K562 (cell line): ENCODE data around the gene SIGMAR1. TPM values are rescaled to one million over a fixed set of nuclear protein-coding genes. Genes with fewer than 3 reads are reported as not detected.

Source experiments
- ATAC-seq: fragments of 200-7000 bp; cut with Tn5 transposase; 3 replicates; pipeline ENCODE4 v1.9.1; 2020; ENCODE audit warnings: moderate library complexity
- BruUV-seq: library from RNA; stranded (reverse); fragments of 400-500 nt; replicated peaks from 2 replicates; lab custom pipeline; 2021; lab: Mats Ljungman, UMichigan
- CTCF ChIA-PET: fragments of 300-600 bp; formaldehyde crosslinking; extraction: SDS; loops from one replicate; lab custom pipeline; 2021; ENCODE audit warnings: low intra/inter-chr PET ratio; lab: Yijun Ruan, JAX
- POLR2A ChIA-PET: fragments of 300-600, 350-650 bp; sonication (Branson Sonifier 250); formaldehyde crosslinking; extraction: SDS; loops from one replicate; lab custom pipeline; 2021; ENCODE audit warnings: antibody characterized with exemption, inconsistent platforms; lab: Yijun Ruan, JAX
- DNase-seq, 4 experiments: peaks; one replicate each; pipeline versions ENCODE4 v3.0.0 to v3.0.0-alpha.2; 2011 to 2018; ENCODE audit warnings: low spot score in 3 of 4, mixed read lengths in 3 of 4; ENCODE audit errors: extremely low read depth in 1 of 4
- FAIRE-seq: peaks from 2 replicates; lab custom pipeline; 2011; peaks lifted over from hg19 to GRCh38; lab: Jason Lieb, UNC
- H2AFZ ChIP-seq: 2 replicates; pipeline ENCODE4 v1.6.0; 2011; ENCODE audit warnings: low read depth, low read length, control low read depth, inconsistent platforms
- H3K27ac ChIP-seq: fragments of 200-600 bp; 3 replicates; pipeline ENCODE4 v1.8.0; 2011; ENCODE audit warnings: low read depth, mild to moderate bottlenecking, control low read depth, inconsistent platforms, low read length, moderate library complexity, mixed read lengths; ENCODE audit errors: extremely low read depth
- H3K27me3 ChIP-seq, 2 experiments: fragments of 300-600 bp in 1 of 2; 2 replicates in 1 of 2; 3 replicates in 1 of 2; pipeline versions ENCODE4 v1.6.0 to v1.8.0; 2011; ENCODE audit warnings: inconsistent platforms in 2 of 2, low read length in 2 of 2, mild to moderate bottlenecking in 1 of 2, mixed read lengths in 1 of 2, moderate library complexity in 1 of 2; ENCODE audit not compliant: control insufficient read depth in 2 of 2, insufficient read depth in 2 of 2
- H3K36me3 ChIP-seq: fragments of 300-600 bp; 3 replicates; pipeline ENCODE4 v1.8.0; 2011; ENCODE audit warnings: mild to moderate bottlenecking, low read length, inconsistent platforms; ENCODE audit not compliant: control insufficient read depth, insufficient read depth
- H3K4me1 ChIP-seq, 2 experiments: fragments of 200-600 bp in 1 of 2; replicated peaks in 1 of 2; 2 replicates in 1 of 2; 3 replicates in 1 of 2; pipeline versions ENCODE4 v1.5.1 to v1.8.0; 2011; ENCODE audit warnings: inconsistent platforms in 2 of 2, low read length in 2 of 2, mild to moderate bottlenecking in 1 of 2, mixed read lengths in 1 of 2, moderate library complexity in 1 of 2; ENCODE audit not compliant: control insufficient read depth in 2 of 2, insufficient read depth in 2 of 2
- H3K4me2 ChIP-seq: 2 replicates; pipeline ENCODE4 v1.6.1; 2011; ENCODE audit warnings: low read length, control low read depth, inconsistent platforms, mixed read lengths; ENCODE audit not compliant: insufficient read depth
- H3K4me3 ChIP-seq: fragments of 200-600 bp; sonication (generic), shearing (Covaris generic); 2 replicates; pipeline ENCODE4 v1.5.1; 2016; ENCODE audit warnings: control low read depth, inconsistent platforms
- H3K79me2 ChIP-seq: fragments of 200-600 bp; 3 replicates; pipeline ENCODE4 v1.8.0; 2011; ENCODE audit warnings: low read length, inconsistent platforms; ENCODE audit not compliant: control insufficient read depth, insufficient read depth
- H3K9ac ChIP-seq, 2 experiments: 2 replicates each; pipeline versions ENCODE4 v1.6.0 to v1.6.1; 2011; ENCODE audit warnings: low read depth in 2 of 2, low read length in 2 of 2, control low read depth in 1 of 2, inconsistent platforms in 1 of 2, mild to moderate bottlenecking in 1 of 2, mixed read lengths in 1 of 2; ENCODE audit not compliant: insufficient read depth in 1 of 2
- H3K9me1 ChIP-seq: one replicate; pipeline ENCODE4 v1.6.0; 2011; ENCODE audit warnings: inconsistent platforms, mild to moderate bottlenecking, low read length, moderate library complexity; ENCODE audit not compliant: control insufficient read depth, insufficient read depth
- H3K9me3 ChIP-seq: replicated peaks from 2 replicates; pipeline ENCODE4 v1.5.1; 2011; ENCODE audit warnings: low read depth, low read length, inconsistent platforms; ENCODE audit not compliant: control insufficient read depth, insufficient read depth
- H4K20me1 ChIP-seq: replicated peaks from 2 replicates; pipeline ENCODE4 v1.6.1; 2011; ENCODE audit warnings: low read length, inconsistent platforms, mixed read lengths; ENCODE audit not compliant: control insufficient read depth, insufficient read depth
- CBX5 ChIP-seq: IDR thresholded peaks from 2 replicates; pipeline ENCODE4 v1.6.1; 2014; ENCODE audit warnings: low read depth, borderline replicate concordance
- E2F6 ChIP-seq, 2 experiments: IDR thresholded peaks; 2 replicates each; pipeline ENCODE4 v1.6.1; 2011; ENCODE audit warnings: borderline replicate concordance in 1 of 2, control low read depth in 1 of 2, low read depth in 1 of 2, low read length in 1 of 2, mild to moderate bottlenecking in 1 of 2, mixed read lengths in 1 of 2, moderate library complexity in 1 of 2; ENCODE audit not compliant: insufficient read depth in 1 of 2, insufficient read length in 1 of 2, poor library complexity in 1 of 2, severe bottlenecking in 1 of 2; ENCODE audit errors: extremely low read depth in 1 of 2
- ELF4 ChIP-seq: fragments of 450-650 bp; formaldehyde crosslinking; IDR thresholded peaks from 2 replicates; pipeline ENCODE4 v1.4.0; 2022; ENCODE audit warnings: missing genetic modification characterization
- GABPB2 ChIP-seq: fragments of 250-450 bp; sonication (Bioruptor Pico); conservative IDR thresholded peaks from 2 replicates; pipeline ENCODE4 v1.5.1; 2021; ENCODE audit warnings: mild to moderate bottlenecking
- HDAC2 ChIP-seq: fragments of 450-650 bp; IDR thresholded peaks from 2 replicates; pipeline ENCODE4 v1.6.1; 2016; ENCODE audit warnings: mild to moderate bottlenecking
- MAFK ChIP-seq: IDR thresholded peaks from 2 replicates; pipeline ENCODE4 v1.6.1; 2011; ENCODE audit warnings: low read length, improper control_type of control experiment
- RAD21 ChIP-seq, 2 experiments: fragments of 250-450 bp in 1 of 2; fragments of 450-650 bp in 1 of 2; sonication (Bioruptor Pico) in 1 of 2; formaldehyde crosslinking in 1 of 2; IDR thresholded peaks in 1 of 2; conservative IDR thresholded peaks in 1 of 2; 2 replicates each; pipeline versions ENCODE4 v1.4.0 to v1.8.0; 2020 to 2022; ENCODE audit warnings: mild to moderate bottlenecking in 2 of 2, moderate library complexity in 1 of 2
- RBM25 ChIP-seq: fragments of 200-400 bp; formaldehyde crosslinking; IDR thresholded peaks from 2 replicates; pipeline ENCODE4 v1.6.1; 2018; ENCODE audit warnings: low read length, low read depth, moderate library complexity; ENCODE audit not compliant: severe bottlenecking
- SLC30A9 ChIP-seq: fragments of 250-450 bp; sonication (Bioruptor Pico); IDR thresholded peaks from 2 replicates; pipeline ENCODE4 v1.8.0; 2022; ENCODE audit warnings: mild to moderate bottlenecking, moderate library complexity
- ZFP36 ChIP-seq: fragments of 150-350 bp; IDR thresholded peaks from 2 replicates; pipeline ENCODE4 v1.6.1; 2018; ENCODE audit warnings: low read length, low read depth; ENCODE audit not compliant: partially characterized antibody
- ZNF24 ChIP-seq: fragments of 450-650 bp; IDR thresholded peaks from 2 replicates; pipeline ENCODE4 v1.6.1; 2016
- ZNF512 ChIP-seq: IDR thresholded peaks from 2 replicates; pipeline ENCODE4 v1.6.1; 2016; ENCODE audit warnings: missing genetic modification characterization, missing compliant biosample characterization
- WGBS: fragments of 100-300 bp; shearing (Covaris generic); methylation state at CpG from one replicate; pipeline ENCODE4 v1.1.6; 2016; ENCODE audit warnings: low coverage, mixed read lengths; ENCODE audit not compliant: insufficient coverage; ENCODE audit errors: missing lambda C conversion rate; 5-methylcytosine and 5-hydroxymethylcytosine counted together
- in situ Hi-C: fragments of 300-500 bp; cut with MboI; formaldehyde crosslinking; loops from 4 replicates; pipeline ENCODE4 v1.15.0; 2018; ENCODE audit warnings: inconsistent platforms, mixed read lengths
- intact Hi-C: fragments of 100-400 bp; cut with micrococcal nuclease; formaldehyde crosslinking; loops from 2 replicates; pipeline ENCODE4 v1.14.2; 2022
- polyA plus RNA-seq, 8 experiments: library from polyadenylated mRNA; depleted of rRNA in 4 of 8; stranded (reverse) in 5 of 8; unstranded in 3 of 8; fragments of >200 nt; fragmentation: Nextera tagmentation in 2 of 8; fragmentation: Illumina TruSeq in 1 of 8; extraction: Ambion mirVana in 2 of 8; extraction: Trizol in 1 of 8; gene quantifications; 2 replicates each; pipeline versions ENCODE4 v1.2.1 to v1.2.3, GENCODE V29; 2011 to 2014; ENCODE audit warnings: inconsistent platforms in 1 of 8, missing spikeins in 1 of 8
- total RNA-seq, 7 experiments: library from RNA; depleted of rRNA in 6 of 7; stranded (reverse); fragments of >200 nt in 6 of 7; fragmentation: Illumina TruSeq in 2 of 7; extraction: Trizol in 2 of 7; gene quantifications; 2 replicates each; pipeline versions ENCODE4 v1.2.1 to v1.2.3, GENCODE V29; 2011 to 2021; ENCODE audit warnings: low replicate concordance in 1 of 7

The SIGMAR1 gene
- total and polyA plus RNA-seq, 9 of the 15 experiments (the other 6 are each of a cell fraction or from before 2014, with no cell fraction given), result 6.9 to 80.0 (median 35.2) TPM

GRCh38 chr9:34612788-34613390 lies 24.7 kb downstream of the SIGMAR1 start:
- Histone ChIP-seq H3K4me3 (peak overlapping the region; percentile 60), H3K9ac (peak overlapping the region; percentile 89 to 92; a peak in 3 of 4 replicates), H3K27ac (peak overlapping the region; percentile 59; the same call in 2 of the 3 replicates), H3K9me3 (no peaks in the 10 kb centered on the region), H3K4me2 (peak overlapping the region; percentile 93), H3K4me1 (peaks cover 7 to 19% of the 10 kb centered on the region in 2 experiments; a peak in 4 of 5 replicates), H4K20me1 (no peaks in the 10 kb centered on the region; the same call in 1 of the 2 replicates), H3K36me3 (peaks cover 22% of the 10 kb centered on the region; the same call in 1 of the 3 replicates), H2AFZ (peak overlapping the region; percentile 92), H3K9me1 (no peaks in the 10 kb centered on the region), H3K79me2 (peaks cover 17% of the 10 kb centered on the region), H3K27me3 (no peaks in the 10 kb centered on the region)
- ATAC-seq (peak; percentile 81), DNase-seq (peak; percentile 60 to 85 (median 68)), FAIRE-seq (peak; percentile 75)
- TSS peak; percentile 67 for BruUV-seq
- 2% methylated on average over 14 of the region's 15 CpGs for WGBS
- ChIA-PET CTCF (interaction anchor here (0.7 to 2.8 kb wide), 3 partner anchors 21 to 820 kb away, joined by 3 to 15 read pairs (median 7); no protein-coding TSS in a partner anchor), POLR2A (no interaction called here)
- in situ Hi-C loops (no loop called here), intact Hi-C loops (loop anchor here (10.0 kb wide), 1 partner anchor 92 kb away; no protein-coding TSS in a partner anchor)
- 0 out of 2 replicates have a peak, but pooled peaks have one; percentile 14 for TF ChIP-seq HDAC2
- TF ChIP-seq ZFP36, result no peak
- no peak for TF ChIP-seq RBM25
- no peak for TF ChIP-seq ELF4 (CRISPR knock-in tag)
- TF ChIP-seq E2F6 (IDR thresholded peaks at IDR 0.05; ENCODE audit: borderline replicate concordance in 1 of 2, extremely low read depth in 1 of 2, insufficient read depth in 1 of 2, insufficient read length in 1 of 2, low read depth in 1 of 2, low read length in 1 of 2, poor library complexity in 1 of 2, severe bottlenecking in 1 of 2), result peak in 1 of 2 experiments; percentile 14
- TF ChIP-seq RAD21 (CRISPR knock-in tag; conservative IDR thresholded peaks at IDR 0.05 in 1 of 2, IDR thresholded peaks at IDR 0.05 in 1 of 2), result peak; percentile 22 to 55
- TF ChIP-seq ZNF512 (tag), result no peak
- TF ChIP-seq SLC30A9 (CRISPR knock-in tag), result no peak
- no peak for TF ChIP-seq CBX5
- TF ChIP-seq ZNF24, result no peak
- no peak for TF ChIP-seq GABPB2 (CRISPR knock-in tag)
- TF ChIP-seq MAFK, result no peak
